SK-N-SH (cell line): ENCODE data around the gene PIK3R1.

ENCODE experiments used
- GATA2 ChIP-seq: sonication (generic); formaldehyde crosslinking; IDR thresholded peaks from 2 replicates; pipeline ENCODE4 v1.5.0; 2020; ENCODE audit warnings: mild to moderate bottlenecking, missing genetic modification reagents
- JUND ChIP-seq: IDR thresholded peaks from 2 replicates; pipeline ENCODE4 v1.4.0; 2012
- POLR2AphosphoS5 ChIP-seq: IDR thresholded peaks from 2 replicates; pipeline ENCODE4 v1.6.1; 2012; ENCODE audit warnings: low read depth, low read length
- TF ChIP-seq, protein P1 (sequence below): fragments of 200-600 bp; sonication (generic); IDR thresholded peaks from 2 replicates; pipeline ENCODE4 v1.6.1; 2017; ENCODE audit warnings: antibody characterized with exemption, mild to moderate bottlenecking, moderate library complexity

DNA sequence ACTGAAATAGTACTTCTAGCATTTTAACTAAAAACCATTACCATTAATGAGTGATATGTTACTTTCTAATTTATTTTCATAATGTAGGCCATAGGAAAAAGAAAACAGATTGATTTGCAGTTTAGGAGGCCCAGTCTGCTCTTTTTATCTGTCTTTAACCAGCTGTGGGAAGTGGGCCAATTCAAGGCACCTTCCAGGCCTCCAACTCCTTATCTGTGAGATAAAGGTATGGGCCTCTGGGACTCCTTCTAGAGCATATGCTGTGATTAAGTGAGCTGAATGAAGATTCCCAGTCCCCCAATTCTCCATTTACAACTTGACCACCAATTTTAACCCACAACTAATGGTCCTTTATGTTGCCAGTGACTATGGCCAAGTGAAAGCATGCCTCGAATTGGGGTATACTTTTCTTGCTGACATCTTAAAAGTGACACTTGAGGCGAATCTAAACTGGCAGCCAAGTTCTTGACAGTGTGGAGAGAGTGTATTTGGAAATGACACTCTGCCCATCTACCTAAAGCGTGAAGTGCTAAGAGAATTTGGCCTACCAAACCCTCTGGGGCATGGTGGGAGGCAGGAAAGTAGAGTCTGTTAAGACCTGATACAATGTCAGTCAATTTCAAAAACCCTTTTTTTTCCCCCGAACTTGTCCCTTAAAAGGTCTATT, 88.3 kb downstream of the PIK3R1 start:
- TF ChIP-seq POLR2AphosphoS5 (no peak), JUND (no peak), GATA2 (CRISPR knock-in tag) (peak; percentile 61; the same call in 1 of the 2 replicates)
- TF ChIP-seq, protein P1, sequence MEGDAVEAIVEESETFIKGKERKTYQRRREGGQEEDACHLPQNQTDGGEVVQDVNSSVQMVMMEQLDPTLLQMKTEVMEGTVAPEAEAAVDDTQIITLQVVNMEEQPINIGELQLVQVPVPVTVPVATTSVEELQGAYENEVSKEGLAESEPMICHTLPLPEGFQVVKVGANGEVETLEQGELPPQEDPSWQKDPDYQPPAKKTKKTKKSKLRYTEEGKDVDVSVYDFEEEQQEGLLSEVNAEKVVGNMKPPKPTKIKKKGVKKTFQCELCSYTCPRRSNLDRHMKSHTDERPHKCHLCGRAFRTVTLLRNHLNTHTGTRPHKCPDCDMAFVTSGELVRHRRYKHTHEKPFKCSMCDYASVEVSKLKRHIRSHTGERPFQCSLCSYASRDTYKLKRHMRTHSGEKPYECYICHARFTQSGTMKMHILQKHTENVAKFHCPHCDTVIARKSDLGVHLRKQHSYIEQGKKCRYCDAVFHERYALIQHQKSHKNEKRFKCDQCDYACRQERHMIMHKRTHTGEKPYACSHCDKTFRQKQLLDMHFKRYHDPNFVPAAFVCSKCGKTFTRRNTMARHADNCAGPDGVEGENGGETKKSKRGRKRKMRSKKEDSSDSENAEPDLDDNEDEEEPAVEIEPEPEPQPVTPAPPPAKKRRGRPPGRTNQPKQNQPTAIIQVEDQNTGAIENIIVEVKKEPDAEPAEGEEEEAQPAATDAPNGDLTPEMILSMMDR, result no peak
